Ascending aorta (tissue), 2 donors: Measurements from ENCODE around the gene DCPS. TPM values are rescaled to one million over a fixed set of nuclear protein-coding genes. Genes with fewer than 3 reads are reported as not detected.

ENCODE experiments used
- DNase-seq, 2 donors: peaks; one replicate each; pipeline ENCODE4 v3.0.0-alpha.2; 2019; ENCODE audit warnings: low spot score in 2 of 2
- H3K27ac ChIP-seq, 2 donors: fragments of 200-600 bp; sonication (generic); one replicate each; pipeline ENCODE4 v1.5.1; 2016 to 2017; ENCODE audit warnings: mild to moderate bottlenecking in 1 of 2
- H3K27me3 ChIP-seq: fragments of 200-600 bp; sonication (generic); one replicate; pipeline ENCODE4 v1.5.1; 2017
- H3K36me3 ChIP-seq, 2 donors: fragments of 200-600 bp; sonication (generic); one replicate each; pipeline ENCODE4 v1.5.1; 2016
- H3K4me1 ChIP-seq, 2 donors: fragments of 200-600 bp; sonication (generic); one replicate each; pipeline ENCODE4 v1.5.1; 2016 to 2017; ENCODE audit warnings: mild to moderate bottlenecking in 1 of 2
- H3K4me3 ChIP-seq, 2 donors: fragments of 200-600 bp; sonication (generic); one replicate each; pipeline ENCODE4 v1.5.1; 2016 to 2017; ENCODE audit warnings: mild to moderate bottlenecking in 1 of 2
- H3K9me3 ChIP-seq, 2 donors: fragments of 200-600 bp; sonication (generic); one replicate each; pipeline ENCODE4 v1.5.1; 2016
- intact Hi-C: fragments of 100-400 bp; cut with DNase I; formaldehyde crosslinking; loops from one replicate; pipeline ENCODE4 v1.15.1; 2023
- total RNA-seq: library from RNA; depleted of rRNA; stranded (reverse); fragments of >200 nt; gene quantifications from one replicate; pipeline ENCODE4 v1.1.0, GENCODE V29; 2016
- TF ChIP-seq, protein P1 (sequence below), 3 experiments: fragments of 200-600 bp in 2 of 3; fragments of 450-650 bp in 1 of 3; sonication (generic) in 2 of 3; IDR thresholded peaks; one replicate each; pipeline ENCODE4 v1.5.1; 2016 to 2019; ENCODE audit warnings: antibody characterized with exemption in 3 of 3, mild to moderate bottlenecking in 1 of 3, moderate library complexity in 1 of 3

Gene DCPS
- total RNA-seq, 1 donor from 2014 or later = 19.6 TPM

DNA sequence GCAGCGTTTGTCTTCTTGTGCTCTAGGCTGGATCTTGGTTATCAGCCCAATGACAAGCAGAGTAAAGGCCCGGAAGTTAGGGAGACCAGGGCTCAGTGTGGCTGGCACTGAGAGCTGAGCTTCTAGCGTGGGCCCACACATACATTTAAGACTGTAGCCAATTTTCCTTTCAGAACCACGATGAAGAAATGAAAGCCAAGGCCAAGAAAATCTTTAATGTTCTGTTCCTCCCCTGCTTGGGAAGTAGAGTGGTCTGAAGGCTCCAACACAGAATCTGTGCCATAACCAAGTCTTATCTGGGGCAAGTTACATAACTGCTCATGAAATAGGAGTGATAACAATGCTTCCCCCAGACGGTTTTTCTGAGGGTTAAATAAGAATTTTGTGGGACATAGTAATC lies 47.0 kb downstream of the DCPS start:
- no peak for DNase-seq
- TF ChIP-seq, protein P1, sequence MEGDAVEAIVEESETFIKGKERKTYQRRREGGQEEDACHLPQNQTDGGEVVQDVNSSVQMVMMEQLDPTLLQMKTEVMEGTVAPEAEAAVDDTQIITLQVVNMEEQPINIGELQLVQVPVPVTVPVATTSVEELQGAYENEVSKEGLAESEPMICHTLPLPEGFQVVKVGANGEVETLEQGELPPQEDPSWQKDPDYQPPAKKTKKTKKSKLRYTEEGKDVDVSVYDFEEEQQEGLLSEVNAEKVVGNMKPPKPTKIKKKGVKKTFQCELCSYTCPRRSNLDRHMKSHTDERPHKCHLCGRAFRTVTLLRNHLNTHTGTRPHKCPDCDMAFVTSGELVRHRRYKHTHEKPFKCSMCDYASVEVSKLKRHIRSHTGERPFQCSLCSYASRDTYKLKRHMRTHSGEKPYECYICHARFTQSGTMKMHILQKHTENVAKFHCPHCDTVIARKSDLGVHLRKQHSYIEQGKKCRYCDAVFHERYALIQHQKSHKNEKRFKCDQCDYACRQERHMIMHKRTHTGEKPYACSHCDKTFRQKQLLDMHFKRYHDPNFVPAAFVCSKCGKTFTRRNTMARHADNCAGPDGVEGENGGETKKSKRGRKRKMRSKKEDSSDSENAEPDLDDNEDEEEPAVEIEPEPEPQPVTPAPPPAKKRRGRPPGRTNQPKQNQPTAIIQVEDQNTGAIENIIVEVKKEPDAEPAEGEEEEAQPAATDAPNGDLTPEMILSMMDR (IDR thresholded peaks at IDR 0.05) = no peak
- no peaks in the 10 kb centered on the region for H3K27me3 ChIP-seq
- intact Hi-C loops = loop anchor here (5.0 to 10.0 kb wide), 2 partner anchors 236 to 464 kb away; partner anchors contain the start of gene HYLS1
- no peaks in the 10 kb centered on the region for H3K36me3 ChIP-seq
- H3K4me3 ChIP-seq = no peak overlapping the region
- no peaks in the 10 kb centered on the region for H3K9me3 ChIP-seq
- H3K4me1 ChIP-seq = peaks cover 26 to 57% of the 10 kb centered on the region in 2 donors
- peak overlapping the region; percentile 28 to 44 for H3K27ac ChIP-seq

DNA sequence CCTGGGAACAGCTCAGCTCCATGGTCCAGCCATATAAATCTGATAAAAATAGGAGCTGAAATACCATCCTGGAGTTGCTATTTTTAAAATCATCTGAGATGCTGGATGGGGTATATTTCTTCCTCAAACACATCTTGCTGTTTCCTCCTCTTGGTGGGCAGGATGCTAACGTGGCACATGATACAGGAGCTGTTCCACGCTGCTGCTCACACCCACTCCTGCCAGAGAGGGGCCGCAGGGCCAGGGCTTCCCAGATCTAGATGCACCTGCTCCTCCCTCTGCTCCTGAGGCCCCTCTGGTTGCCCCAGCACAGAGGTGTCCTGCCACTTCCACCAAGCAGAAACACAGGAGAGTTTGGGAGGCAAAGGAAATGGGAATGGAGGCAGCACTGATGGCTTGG lies 48.3 kb downstream of the DCPS start:
- DNase-seq = no peak
- no peaks in the 10 kb centered on the region for H3K27me3 ChIP-seq
- intact Hi-C loops = loop anchor here (5.0 to 10.0 kb wide), 2 partner anchors 237 to 465 kb away; partner anchors contain the start of gene HYLS1
- H3K4me3 ChIP-seq = no peak overlapping the region
- TF ChIP-seq, protein P1 (IDR thresholded peaks at IDR 0.05) = no peak
- H3K36me3 ChIP-seq = no peaks in the 10 kb centered on the region
- peak overlapping the region; percentile 28 to 44 for H3K27ac ChIP-seq
- peaks cover 32 to 57% of the 10 kb centered on the region in 2 donors for H3K4me1 ChIP-seq
- H3K9me3 ChIP-seq = no peaks in the 10 kb centered on the region

DNA sequence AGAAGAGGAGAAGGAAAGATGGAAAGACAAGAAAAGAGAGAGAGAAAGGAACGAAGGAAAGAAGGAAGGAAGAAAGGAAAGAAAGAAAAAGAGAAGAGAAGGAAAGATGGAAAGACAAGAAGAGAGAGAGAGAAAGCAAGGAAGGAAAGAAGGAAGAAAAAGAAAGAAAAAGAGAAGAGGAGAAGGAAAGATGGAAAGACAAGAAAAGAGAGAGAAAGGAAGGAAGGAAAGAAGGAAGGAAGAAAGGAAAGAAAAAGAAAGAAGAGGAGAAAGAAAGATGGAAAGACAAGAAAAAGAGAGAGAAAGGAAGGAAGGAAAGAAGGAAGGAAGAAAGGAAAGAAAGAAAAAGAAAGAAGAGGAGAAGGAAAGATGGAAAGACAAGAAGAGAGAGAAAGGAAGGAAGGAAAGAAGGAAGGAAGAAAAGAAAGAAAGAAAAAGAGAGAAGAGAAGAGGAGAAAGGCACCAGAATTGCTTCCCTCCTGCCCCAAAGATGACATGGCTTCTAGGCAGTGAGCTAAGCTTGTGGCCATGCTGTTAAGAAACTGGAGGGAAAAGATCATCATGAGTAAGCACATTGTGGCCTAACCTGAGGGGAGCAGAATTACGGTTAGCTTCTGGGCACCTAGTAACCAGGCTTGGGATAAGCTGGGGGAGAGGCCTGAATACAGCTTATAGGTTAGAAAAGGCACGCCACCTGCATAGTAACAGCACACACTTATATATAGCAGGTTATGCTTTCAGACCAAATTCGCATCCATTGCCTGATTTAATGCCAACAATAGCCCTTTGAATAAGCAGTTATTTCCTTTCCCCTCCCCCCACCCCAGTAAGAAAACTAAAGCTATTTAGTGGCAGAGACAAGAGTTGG lies 49.3 kb downstream of the DCPS start:
- no peak overlapping the region for H3K4me3 ChIP-seq
- H3K27ac ChIP-seq = peak overlapping the region; percentile 31 to 44
- no peaks in the 10 kb centered on the region for H3K36me3 ChIP-seq
- TF ChIP-seq, protein P1 (IDR thresholded peaks at IDR 0.05) = no peak
- intact Hi-C loops = loop anchor here (5.0 to 10.0 kb wide), 2 partner anchors 238 to 466 kb away; partner anchors contain the start of gene HYLS1
- H3K27me3 ChIP-seq = no peaks in the 10 kb centered on the region
- DNase-seq = no peak
- no peaks in the 10 kb centered on the region for H3K9me3 ChIP-seq
- H3K4me1 ChIP-seq = peaks cover 27 to 54% of the 10 kb centered on the region in 2 donors

DNA sequence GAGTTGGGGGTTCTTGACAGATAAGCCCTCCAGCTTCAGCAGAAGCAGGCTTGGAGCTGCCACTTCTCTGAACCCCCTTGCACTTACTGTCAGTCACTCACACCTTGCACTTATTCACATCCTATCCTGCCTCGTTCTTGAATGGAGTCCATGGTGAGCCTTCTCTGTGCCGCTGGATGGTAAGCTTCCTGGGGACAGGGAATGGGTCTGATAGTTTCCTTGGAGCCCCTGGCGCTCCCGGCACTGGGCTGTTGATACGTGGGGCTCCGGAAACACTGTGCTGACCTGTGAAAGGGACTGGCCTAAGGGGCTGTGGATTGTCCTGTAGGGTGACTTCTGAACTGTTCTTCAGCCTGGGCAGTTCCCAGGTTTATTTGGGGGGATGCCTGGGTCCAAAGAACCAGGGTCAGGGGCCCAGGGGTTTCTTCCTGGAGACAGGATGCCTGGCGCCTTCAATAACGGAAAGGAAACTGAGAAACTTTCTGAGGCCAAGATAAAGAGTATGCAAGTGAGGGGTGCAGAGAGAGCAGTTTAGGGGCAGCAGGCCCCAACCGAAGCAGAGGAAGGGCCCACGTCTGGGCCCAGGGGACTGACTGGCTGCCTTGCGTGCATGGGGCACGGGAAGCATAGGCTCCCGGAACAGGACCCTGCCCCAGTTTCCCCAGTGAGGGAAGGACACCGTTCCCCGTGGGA lies 50.9 kb downstream of the DCPS start:
- Histone ChIP-seq H3K4me3 (peak overlapping the region; percentile 84 to 88), H3K4me1 (peaks cover 19 to 52% of the 10 kb centered on the region in 2 donors), H3K9me3 (no peaks in the 10 kb centered on the region), H3K27me3 (no peaks in the 10 kb centered on the region), H3K27ac (peak overlapping the region; percentile 80 to 86), H3K36me3 (no peaks in the 10 kb centered on the region)
- intact Hi-C loops = loop anchor here (1.0 to 10.0 kb wide), 5 partner anchors 87 to 762 kb away; partner anchors contain the start of genes FAM118B, FOXRED1, HYLS1 and RPUSD4
- no peak for DNase-seq
- TF ChIP-seq, protein P1 (IDR thresholded peaks at IDR 0.05) = no peak

DNA sequence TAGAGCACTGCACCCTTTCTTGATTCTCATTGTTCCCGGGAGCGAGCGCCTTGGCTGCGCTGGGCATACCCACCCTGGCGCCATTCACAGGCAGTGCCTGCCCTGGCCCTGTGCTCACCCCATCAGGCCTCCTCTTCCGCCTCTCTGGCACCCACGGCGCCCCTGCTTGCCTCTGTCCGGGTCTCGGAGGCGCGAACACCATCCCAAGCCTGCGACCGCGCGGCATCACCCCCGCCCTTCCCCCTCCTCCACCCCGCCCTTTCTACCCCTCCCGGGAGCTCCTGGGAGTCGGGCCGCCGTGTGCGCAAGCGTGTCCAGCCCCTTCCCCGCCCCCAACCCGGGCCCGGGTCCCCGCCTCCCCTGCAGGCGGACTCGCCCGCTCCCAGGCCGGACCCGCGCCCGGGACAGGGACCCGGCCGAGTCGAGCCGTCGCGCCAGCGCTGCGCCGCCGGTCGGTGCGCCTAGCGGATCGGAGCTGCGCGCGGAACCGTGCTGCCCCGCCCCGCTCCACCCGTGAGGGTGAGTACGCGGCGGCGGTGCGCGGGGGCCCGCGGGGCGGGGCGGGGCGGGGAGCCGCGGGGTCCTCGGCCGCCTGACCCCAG lies 51.6 kb downstream of the DCPS start, which contains the start of gene ST3GAL4:
ST3GAL4 (plus strand) TSS at position 363 of the 602 bp plus-strand sequence. CDS start 50,470 bp downstream, outside the sequence.
- H3K4me1 ChIP-seq = peaks cover 22 to 53% of the 10 kb centered on the region in 2 donors
- TF ChIP-seq, protein P1 (IDR thresholded peaks at IDR 0.05) = no peak
- peak within 1 kb of the TSS; percentile 80 to 86 for H3K27ac ChIP-seq
- H3K9me3 ChIP-seq = no peaks in the 10 kb centered on the region
- no peaks in the 10 kb centered on the region for H3K36me3 ChIP-seq
- H3K4me3 ChIP-seq = peak within 1 kb of the TSS; percentile 84 to 88
- intact Hi-C loops = loop anchor here (1.0 to 10.0 kb wide), 4 partner anchors 88 to 763 kb away; partner anchors contain the start of genes FAM118B, FOXRED1, RPUSD4 and SRPRA
- DNase-seq = peak in 1 of 2 donors; percentile 83
- H3K27me3 ChIP-seq = no peaks in the 10 kb centered on the region
